Psoas muscle (tissue), 8 donors: ENCODE data around the gene LONRF3. TPM values are rescaled to one million over a fixed set of nuclear protein-coding genes. Genes with fewer than 3 reads are reported as not detected.

ENCODE experiments used
- ATAC-seq, 4 donors: fragments of 200-7000 bp; cut with Tn5 transposase; one replicate each; pipeline ENCODE4 v1.9.1; 2020; ENCODE audit warnings: moderate library complexity in 3 of 4, mild to moderate bottlenecking in 2 of 4
- DNase-seq, 2 donors: peaks; one replicate each; pipeline ENCODE4 v3.0.0-alpha.2; 2020
- H3K27ac ChIP-seq: fragments of 200-600 bp; one replicate; pipeline ENCODE4 v1.8.0; 2022
- H3K27me3 ChIP-seq, 3 donors: fragments of 200-600 bp in 1 of 3; one replicate each; pipeline versions ENCODE4 v1.6.1 to v1.8.0; 2013 to 2022; ENCODE audit warnings: low read length in 2 of 3, mild to moderate bottlenecking in 2 of 3, moderate library complexity in 1 of 3; ENCODE audit not compliant: insufficient read depth in 3 of 3
- H3K36me3 ChIP-seq, 2 donors: fragments of 200-600 bp in 1 of 2; one replicate each; pipeline versions ENCODE4 v1.6.1 to v1.8.0; 2013 to 2022; ENCODE audit warnings: low read depth in 1 of 2, mild to moderate bottlenecking in 1 of 2, moderate library complexity in 1 of 2; ENCODE audit not compliant: insufficient read depth in 1 of 2
- H3K4me1 ChIP-seq: fragments of 200-600 bp; one replicate; pipeline ENCODE4 v1.8.0; 2022
- H3K4me3 ChIP-seq: fragments of 200-600 bp; one replicate; pipeline ENCODE4 v1.8.0; 2022; ENCODE audit warnings: mild to moderate bottlenecking
- H3K9me3 ChIP-seq: fragments of 200-600 bp; one replicate; pipeline ENCODE4 v1.8.0; 2022
- WGBS, 3 donors: extraction: QIAGEN DNeasy Blood & Tissue Kit; methylation state at CpG; one replicate each; pipeline versions ENCODE4 v1.1.6 to v1.1.7; 2013; 5-methylcytosine and 5-hydroxymethylcytosine counted together
- intact Hi-C, 2 donors: fragments of 100-400 bp; cut with DNase I; formaldehyde crosslinking; loops; one replicate each; pipeline versions ENCODE4 v1.11.0 to v1.14.2; 2022
- polyA plus RNA-seq, 3 donors: library from polyadenylated mRNA; stranded (reverse); fragments of 200-250 nt; gene quantifications; one replicate each; pipeline ENCODE4 v1.2.3, GENCODE V29; 2013
- total RNA-seq, 4 donors: library from RNA; stranded (reverse); fragmentation: NEBNext Ultra II Directional in 2 of 4; extraction: Animal tissue kit (Norgen Biotek cat#: 25700) in 2 of 4; gene quantifications; one replicate each; pipeline versions ENCODE4 v1.2.1 to v1.2.4, GENCODE V29; 2021 to 2023
- TF ChIP-seq, protein P1 (sequence below): fragments of 200-600 bp; IDR thresholded peaks from one replicate; pipeline ENCODE4 v1.8.0; 2022; ENCODE audit warnings: antibody characterized with exemption
- donor health status: healthy with polysubstance abuse.
- donor health status: DM: no; HTN: no; CAD: no; lungs with moderate emphysema.
- donor health status: Bipolar disorder and iron deficiency.
- donor health status: healthy.
- donor health status: DM: yes; HTN: yes; CAD: no.
- donor health status: DM: no; HTN: no; CAD: no.
- donor health status: DM: no; HTN: no; CAD: no.
- donor health status: DM: yes; HTN: yes; CAD: no.

LONRF3 gene
- total and polyA plus RNA-seq, 7 donors: 8.4 to 55.8 (median 20.2) TPM

DNA sequence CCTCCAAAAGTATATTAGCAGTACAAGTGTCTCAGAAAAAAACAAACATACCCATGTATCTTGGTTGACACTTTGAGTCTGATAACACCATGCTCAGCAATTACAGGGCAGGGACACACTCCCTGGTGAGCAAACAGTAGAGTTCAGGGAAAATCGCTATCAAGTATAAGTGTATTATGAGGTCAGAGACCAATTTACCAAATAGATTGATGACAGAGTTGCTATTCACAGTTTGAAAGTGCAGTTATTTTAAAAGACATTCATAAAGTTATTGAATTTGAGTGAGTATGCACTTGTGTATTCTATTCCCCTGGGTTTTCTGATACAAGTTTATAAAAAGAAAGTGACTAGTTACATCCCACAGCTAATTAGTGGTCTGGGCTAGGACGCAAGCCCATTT, 10.2 kb upstream of the LONRF3 start:
- TF ChIP-seq, protein P1, sequence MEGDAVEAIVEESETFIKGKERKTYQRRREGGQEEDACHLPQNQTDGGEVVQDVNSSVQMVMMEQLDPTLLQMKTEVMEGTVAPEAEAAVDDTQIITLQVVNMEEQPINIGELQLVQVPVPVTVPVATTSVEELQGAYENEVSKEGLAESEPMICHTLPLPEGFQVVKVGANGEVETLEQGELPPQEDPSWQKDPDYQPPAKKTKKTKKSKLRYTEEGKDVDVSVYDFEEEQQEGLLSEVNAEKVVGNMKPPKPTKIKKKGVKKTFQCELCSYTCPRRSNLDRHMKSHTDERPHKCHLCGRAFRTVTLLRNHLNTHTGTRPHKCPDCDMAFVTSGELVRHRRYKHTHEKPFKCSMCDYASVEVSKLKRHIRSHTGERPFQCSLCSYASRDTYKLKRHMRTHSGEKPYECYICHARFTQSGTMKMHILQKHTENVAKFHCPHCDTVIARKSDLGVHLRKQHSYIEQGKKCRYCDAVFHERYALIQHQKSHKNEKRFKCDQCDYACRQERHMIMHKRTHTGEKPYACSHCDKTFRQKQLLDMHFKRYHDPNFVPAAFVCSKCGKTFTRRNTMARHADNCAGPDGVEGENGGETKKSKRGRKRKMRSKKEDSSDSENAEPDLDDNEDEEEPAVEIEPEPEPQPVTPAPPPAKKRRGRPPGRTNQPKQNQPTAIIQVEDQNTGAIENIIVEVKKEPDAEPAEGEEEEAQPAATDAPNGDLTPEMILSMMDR: no peak
- intact Hi-C loops: no loop called here
- WGBS, 3 donors: 72 to 95% (median 83%) methylated on average over 2 of the region's 2 CpGs
- H3K4me3 ChIP-seq: no peak overlapping the region
- no peaks in the 10 kb centered on the region for H3K27me3 ChIP-seq
- H3K4me1 ChIP-seq: no peaks in the 10 kb centered on the region
- DNase-seq (no peak), ATAC-seq (no peak)
- no peaks in the 10 kb centered on the region for H3K36me3 ChIP-seq
- no peak overlapping the region for H3K27ac ChIP-seq
- H3K9me3 ChIP-seq: no peaks in the 10 kb centered on the region

DNA sequence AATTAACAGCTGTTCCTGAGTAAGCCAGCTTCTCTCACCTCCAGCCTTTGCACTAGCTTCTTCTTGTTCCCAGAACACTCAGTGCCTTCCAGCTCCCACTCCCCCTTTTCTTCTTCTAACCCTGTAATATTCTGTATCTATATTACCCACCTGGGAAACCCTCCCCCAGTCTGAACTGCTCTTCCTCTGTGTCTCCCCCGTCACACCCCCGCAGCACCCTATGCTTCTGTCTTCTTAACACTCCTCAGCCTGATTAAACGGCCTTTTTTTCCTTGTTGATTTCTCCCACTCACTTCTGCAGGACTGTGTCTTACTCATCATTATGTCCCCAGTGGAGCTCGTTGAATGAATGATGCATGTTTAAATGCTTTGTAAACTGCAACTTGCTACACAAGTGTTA, 9.0 kb upstream of the LONRF3 start:
- TF ChIP-seq, protein P1: no peak
- H3K27ac ChIP-seq: no peak overlapping the region
- no peaks in the 10 kb centered on the region for H3K4me1 ChIP-seq
- H3K4me3 ChIP-seq: no peak overlapping the region
- no peaks in the 10 kb centered on the region for H3K36me3 ChIP-seq
- ATAC-seq (no peak), DNase-seq (no peak)
- no peaks in the 10 kb centered on the region for H3K27me3 ChIP-seq
- H3K9me3 ChIP-seq: no peaks in the 10 kb centered on the region
- intact Hi-C loops: no loop called here
- WGBS, 3 donors: 69 to 86% (median 75%) methylated on average over 4 of the region's 4 CpGs

DNA sequence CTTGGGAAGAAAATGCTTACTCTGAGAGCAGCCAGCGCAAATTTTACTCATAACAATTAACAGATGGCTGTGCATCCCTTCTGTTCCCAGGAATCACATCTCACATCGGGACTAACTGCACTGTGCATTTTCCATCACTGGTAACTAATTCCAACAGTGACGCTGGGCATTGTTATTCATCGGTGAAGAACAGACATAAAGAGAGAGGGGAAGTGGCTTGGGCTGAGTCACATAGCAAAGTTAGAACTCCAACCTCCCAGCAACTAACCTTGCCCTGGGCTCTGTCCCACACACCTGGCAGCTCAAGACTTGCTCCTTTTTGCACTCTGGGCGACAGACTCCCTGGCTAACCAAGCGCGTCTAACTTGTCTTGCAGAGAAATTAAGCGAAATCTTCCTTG, 6.4 kb upstream of the LONRF3 start:
- Histone ChIP-seq H3K27me3 (peaks cover 0 to 12% (median 0%) of the 10 kb centered on the region in 3 donors), H3K4me1 (no peaks in the 10 kb centered on the region), H3K27ac (no peak overlapping the region), H3K36me3 (no peaks in the 10 kb centered on the region), H3K4me3 (no peak overlapping the region), H3K9me3 (no peaks in the 10 kb centered on the region)
- TF ChIP-seq, protein P1: no peak
- no peak for ATAC-seq
- no peak for DNase-seq
- intact Hi-C loops: no loop called here
- 63 to 76% (median 71%) methylated on average over 7 to 8 of the region's 8 CpGs for WGBS, 3 donors

DNA sequence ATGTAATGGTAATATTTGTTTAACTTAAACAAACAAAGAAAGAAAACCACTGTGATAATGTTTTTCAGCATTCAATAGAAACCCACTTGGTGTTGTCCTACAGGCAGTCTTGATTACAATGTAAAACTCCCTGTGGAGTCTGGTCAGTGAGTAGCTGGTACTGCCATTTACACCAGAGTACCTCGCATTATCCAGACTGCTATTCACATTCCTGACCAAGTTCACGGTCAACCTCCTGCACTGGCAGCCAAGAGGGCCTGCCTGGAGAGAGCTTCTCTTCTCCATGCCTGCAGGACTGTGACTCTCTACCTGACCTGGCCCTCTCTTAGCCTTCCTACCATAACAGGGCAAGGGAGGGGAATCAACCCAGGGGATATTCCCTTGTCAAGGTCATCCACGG, 2.9 kb upstream of the LONRF3 start:
- DNase-seq: no peak
- 42 to 72% (median 58%) methylated on average over 3 of the region's 3 CpGs for WGBS, 3 donors
- intact Hi-C loops: loop anchor here in 1 of 2 donors (10.0 kb wide), 1 partner anchor 107 kb away; no protein-coding TSS in a partner anchor
- TF ChIP-seq, protein P1: no peak
- ATAC-seq: no peak
- H3K4me1 ChIP-seq: no peaks in the 10 kb centered on the region
- no peak overlapping the region for H3K4me3 ChIP-seq
- peaks cover 0 to 15% (median 0%) of the 10 kb centered on the region in 3 donors for H3K27me3 ChIP-seq
- H3K9me3 ChIP-seq: no peaks in the 10 kb centered on the region
- no peak overlapping the region for H3K27ac ChIP-seq
- H3K36me3 ChIP-seq: no peaks in the 10 kb centered on the region
